Liver (tissue), 3 donors: Measurements from ENCODE around the gene NT5DC1.

Experiments
- FOXA1 ChIP-seq: IDR thresholded peaks from 2 replicates; pipeline ENCODE4 v1.6.1; 2016; ENCODE audit warnings: antibody characterized with exemption
- GABPA ChIP-seq, 2 donors: IDR thresholded peaks in 1 of 2; conservative IDR thresholded peaks in 1 of 2; 2 replicates each; pipeline ENCODE4 v1.6.1; 2016; ENCODE audit warnings: antibody characterized with exemption in 2 of 2, mild to moderate bottlenecking in 1 of 2, moderate library complexity in 1 of 2
- JUND ChIP-seq, 2 donors: IDR thresholded peaks; 2 replicates each; pipeline ENCODE4 v1.6.1; 2016; ENCODE audit warnings: antibody characterized with exemption in 2 of 2
- RXRA ChIP-seq, 2 donors: IDR thresholded peaks; 2 replicates each; pipeline ENCODE4 v1.6.1; 2017 to 2018; ENCODE audit warnings: antibody characterized with exemption in 2 of 2, mild to moderate bottlenecking in 1 of 2
- SP1 ChIP-seq: IDR thresholded peaks from 2 replicates; pipeline ENCODE4 v1.6.1; 2018; ENCODE audit warnings: antibody characterized with exemption, mild to moderate bottlenecking
- TAF1 ChIP-seq: conservative IDR thresholded peaks from 2 replicates; pipeline ENCODE4 v1.6.1; 2016; ENCODE audit warnings: antibody characterized with exemption, mild to moderate bottlenecking
- YY1 ChIP-seq: IDR thresholded peaks from 2 replicates; pipeline ENCODE4 v1.6.1; 2016; ENCODE audit warnings: antibody characterized with exemption, mild to moderate bottlenecking
- TF ChIP-seq, protein P1 (sequence below): fragments of 150-350 bp; IDR thresholded peaks from 2 replicates; pipeline ENCODE4 v1.5.1; 2017; ENCODE audit warnings: improper control_type of control experiment, low read depth, low read length; ENCODE audit not compliant: missing input control
- TF ChIP-seq, protein P2 (sequence below): IDR thresholded peaks from 2 replicates; pipeline ENCODE4 v1.6.1; 2016; ENCODE audit warnings: antibody characterized with exemption, mild to moderate bottlenecking
- TF ChIP-seq, protein P3 (sequence below): IDR thresholded peaks from 2 replicates; pipeline ENCODE4 v1.6.1; 2016; ENCODE audit warnings: antibody characterized with exemption
- donor health status: healthy.
- donor health status: healthy.

DNA sequence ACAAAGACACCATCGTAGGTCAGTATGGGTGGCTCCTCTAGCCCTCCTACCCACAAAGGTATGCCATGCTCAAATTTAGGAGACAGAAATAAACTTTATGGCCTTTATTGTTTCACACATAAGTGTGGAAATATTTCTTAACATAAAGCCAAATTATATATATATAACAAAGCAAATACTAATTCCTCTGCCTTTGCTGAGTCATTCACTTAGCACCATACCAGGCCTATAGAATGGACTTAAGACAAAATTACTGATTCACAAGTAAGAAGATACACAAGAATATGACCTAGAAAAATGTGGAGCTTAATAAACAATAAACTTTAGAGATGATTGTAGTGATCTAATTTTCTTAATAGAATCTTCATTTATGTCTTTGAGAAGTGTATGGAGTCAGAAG is 45.1 kb upstream of the NT5DC1 start:
- TF ChIP-seq TAF1 (no peak), GABPA (IDR thresholded peaks at IDR 0.05 in 1 of 2, conservative IDR thresholded peaks at IDR 0.05 in 1 of 2) (no peak), FOXA1 (no peak), SP1 (no peak), JUND (IDR thresholded peaks at IDR 0.05) (no peak), YY1 (no peak), RXRA (IDR thresholded peaks at IDR 0.05) (no peak)
- TF ChIP-seq, protein P1, sequence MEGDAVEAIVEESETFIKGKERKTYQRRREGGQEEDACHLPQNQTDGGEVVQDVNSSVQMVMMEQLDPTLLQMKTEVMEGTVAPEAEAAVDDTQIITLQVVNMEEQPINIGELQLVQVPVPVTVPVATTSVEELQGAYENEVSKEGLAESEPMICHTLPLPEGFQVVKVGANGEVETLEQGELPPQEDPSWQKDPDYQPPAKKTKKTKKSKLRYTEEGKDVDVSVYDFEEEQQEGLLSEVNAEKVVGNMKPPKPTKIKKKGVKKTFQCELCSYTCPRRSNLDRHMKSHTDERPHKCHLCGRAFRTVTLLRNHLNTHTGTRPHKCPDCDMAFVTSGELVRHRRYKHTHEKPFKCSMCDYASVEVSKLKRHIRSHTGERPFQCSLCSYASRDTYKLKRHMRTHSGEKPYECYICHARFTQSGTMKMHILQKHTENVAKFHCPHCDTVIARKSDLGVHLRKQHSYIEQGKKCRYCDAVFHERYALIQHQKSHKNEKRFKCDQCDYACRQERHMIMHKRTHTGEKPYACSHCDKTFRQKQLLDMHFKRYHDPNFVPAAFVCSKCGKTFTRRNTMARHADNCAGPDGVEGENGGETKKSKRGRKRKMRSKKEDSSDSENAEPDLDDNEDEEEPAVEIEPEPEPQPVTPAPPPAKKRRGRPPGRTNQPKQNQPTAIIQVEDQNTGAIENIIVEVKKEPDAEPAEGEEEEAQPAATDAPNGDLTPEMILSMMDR = no peak
- TF ChIP-seq, protein P2, sequence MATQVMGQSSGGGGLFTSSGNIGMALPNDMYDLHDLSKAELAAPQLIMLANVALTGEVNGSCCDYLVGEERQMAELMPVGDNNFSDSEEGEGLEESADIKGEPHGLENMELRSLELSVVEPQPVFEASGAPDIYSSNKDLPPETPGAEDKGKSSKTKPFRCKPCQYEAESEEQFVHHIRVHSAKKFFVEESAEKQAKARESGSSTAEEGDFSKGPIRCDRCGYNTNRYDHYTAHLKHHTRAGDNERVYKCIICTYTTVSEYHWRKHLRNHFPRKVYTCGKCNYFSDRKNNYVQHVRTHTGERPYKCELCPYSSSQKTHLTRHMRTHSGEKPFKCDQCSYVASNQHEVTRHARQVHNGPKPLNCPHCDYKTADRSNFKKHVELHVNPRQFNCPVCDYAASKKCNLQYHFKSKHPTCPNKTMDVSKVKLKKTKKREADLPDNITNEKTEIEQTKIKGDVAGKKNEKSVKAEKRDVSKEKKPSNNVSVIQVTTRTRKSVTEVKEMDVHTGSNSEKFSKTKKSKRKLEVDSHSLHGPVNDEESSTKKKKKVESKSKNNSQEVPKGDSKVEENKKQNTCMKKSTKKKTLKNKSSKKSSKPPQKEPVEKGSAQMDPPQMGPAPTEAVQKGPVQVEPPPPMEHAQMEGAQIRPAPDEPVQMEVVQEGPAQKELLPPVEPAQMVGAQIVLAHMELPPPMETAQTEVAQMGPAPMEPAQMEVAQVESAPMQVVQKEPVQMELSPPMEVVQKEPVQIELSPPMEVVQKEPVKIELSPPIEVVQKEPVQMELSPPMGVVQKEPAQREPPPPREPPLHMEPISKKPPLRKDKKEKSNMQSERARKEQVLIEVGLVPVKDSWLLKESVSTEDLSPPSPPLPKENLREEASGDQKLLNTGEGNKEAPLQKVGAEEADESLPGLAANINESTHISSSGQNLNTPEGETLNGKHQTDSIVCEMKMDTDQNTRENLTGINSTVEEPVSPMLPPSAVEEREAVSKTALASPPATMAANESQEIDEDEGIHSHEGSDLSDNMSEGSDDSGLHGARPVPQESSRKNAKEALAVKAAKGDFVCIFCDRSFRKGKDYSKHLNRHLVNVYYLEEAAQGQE = no peak
- TF ChIP-seq, protein P3, sequence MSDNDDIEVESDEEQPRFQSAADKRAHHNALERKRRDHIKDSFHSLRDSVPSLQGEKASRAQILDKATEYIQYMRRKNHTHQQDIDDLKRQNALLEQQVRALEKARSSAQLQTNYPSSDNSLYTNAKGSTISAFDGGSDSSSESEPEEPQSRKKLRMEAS = no peak
